B cell (primary cell): ENCODE measurements around the gene MTUS2. TPM values are rescaled to one million over a fixed set of nuclear protein-coding genes. Genes with fewer than 3 reads are reported as not detected.

ENCODE experiments used
- ATAC-seq: fragments of 200-7000 bp; cut with Tn5 transposase; one replicate; pipeline ENCODE4 v1.10.0; 2021; ENCODE audit warnings: low read depth, mild to moderate bottlenecking, moderate number of reproducible peaks, moderate library complexity
- CTCF ChIA-PET: fragments of 350-600 bp; sonication (Branson Sonifier 250); formaldehyde crosslinking; loops from one replicate; lab custom pipeline; 2021; ENCODE audit warnings: antibody characterized with exemption, inconsistent platforms; lab: Charles Lee
- POLR2A ChIA-PET: fragments of 350-600 bp; sonication (Branson Sonifier 250); formaldehyde crosslinking; loops from one replicate; lab custom pipeline; 2021; ENCODE audit warnings: antibody characterized with exemption; lab: Charles Lee
- DNase-seq: peaks from one replicate; pipeline ENCODE4 v3.0.0; 2013
- H2AFZ ChIP-seq: 2 replicates; pipeline ENCODE4 v1.6.1; 2012; ENCODE audit warnings: mild to moderate bottlenecking, low read depth, low read length; ENCODE audit not compliant: insufficient read depth, poor library complexity, severe bottlenecking
- H3K27ac ChIP-seq, 2 donors: 1 replicate in 1 of 2; 2 replicates in 1 of 2; pipeline ENCODE4 v1.5.1; 2012 to 2013; ENCODE audit warnings: low read length in 2 of 2, mild to moderate bottlenecking in 2 of 2, moderate library complexity in 1 of 2
- H3K27me3 ChIP-seq, 4 experiments: fragments of 200-600 bp in 1 of 4; sonication (generic) in 1 of 4; replicated peaks in 1 of 4; 1 replicate in 2 of 4; 2 replicates in 2 of 4; pipeline versions ENCODE4 v1.6.1 to v1.7.0; 2013 to 2016; ENCODE audit warnings: low read length in 3 of 4, mild to moderate bottlenecking in 2 of 4, mixed read lengths in 1 of 4, moderate library complexity in 1 of 4; ENCODE audit not compliant: insufficient read depth in 4 of 4, control insufficient read depth in 3 of 4; ENCODE audit errors: control extremely low read depth in 1 of 4
- H3K36me3 ChIP-seq, 2 experiments: replicated peaks in 1 of 2; 1 replicate in 1 of 2; 2 replicates in 1 of 2; pipeline versions ENCODE4 v1.6.1 to v1.7.1; 2013; ENCODE audit warnings: low read length in 1 of 2; ENCODE audit not compliant: insufficient read depth in 2 of 2, control insufficient read depth in 1 of 2; ENCODE audit errors: control extremely low read depth in 1 of 2, extremely low read depth in 1 of 2
- H3K4me1 ChIP-seq, 2 donors: fragments of 200-600 bp in 1 of 2; sonication (generic) in 1 of 2; 1 replicate in 1 of 2; 2 replicates in 1 of 2; pipeline versions ENCODE4 v1.5.1 to v1.6.1; 2013 to 2017; ENCODE audit warnings: low read length in 2 of 2; ENCODE audit not compliant: control insufficient read depth in 2 of 2, insufficient read depth in 2 of 2
- H3K4me2 ChIP-seq: replicated peaks from 2 replicates; pipeline ENCODE3; 2012; ENCODE audit warnings: mild to moderate bottlenecking, low read depth, low read length; ENCODE audit not compliant: poor library complexity, severe bottlenecking
- H3K4me3 ChIP-seq, 5 experiments: fragments of 200-600 bp in 1 of 5; sonication (generic) in 1 of 5; 1 replicate in 3 of 5; 2 replicates in 2 of 5; pipeline versions ENCODE4 v1.5.1 to v1.7.0; 2011 to 2016; ENCODE audit warnings: low read length in 4 of 5, mild to moderate bottlenecking in 4 of 5, low read depth in 2 of 5, control low read depth in 1 of 5, moderate library complexity in 1 of 5; ENCODE audit not compliant: insufficient read depth in 1 of 5; ENCODE audit errors: control extremely low read depth in 1 of 5, extremely low read depth in 1 of 5
- H3K79me2 ChIP-seq: fragments of 200-600 bp; sonication (generic); one replicate; pipeline ENCODE4 v1.6.0; 2016; ENCODE audit warnings: low read length; ENCODE audit not compliant: control insufficient read depth, insufficient read depth
- H3K9ac ChIP-seq: fragments of 200-600 bp; sonication (generic); 2 replicates; pipeline ENCODE4 v1.6.1; 2017; ENCODE audit warnings: mild to moderate bottlenecking, low read length, moderate library complexity
- H3K9me3 ChIP-seq, 3 donors: one replicate each; pipeline versions ENCODE4 v1.6.1 to v1.7.1; 2013; ENCODE audit warnings: low read length in 2 of 3; ENCODE audit not compliant: control insufficient read depth in 2 of 3, insufficient read depth in 1 of 3; ENCODE audit errors: control extremely low read depth in 1 of 3
- H4K20me1 ChIP-seq: 2 replicates; pipeline ENCODE4 v1.6.0; 2012; ENCODE audit warnings: mild to moderate bottlenecking, low read length; ENCODE audit not compliant: insufficient read depth, control insufficient read depth, poor library complexity, severe bottlenecking
- H3K27ac Mint-ChIP-seq: one replicate; pipeline ENCODE4 v1.8.0; 2021; ENCODE audit warnings: mixed read lengths
- H3K27me3 Mint-ChIP-seq: one replicate; pipeline ENCODE4 v1.8.0; 2021; ENCODE audit warnings: mixed read lengths
- H3K4me1 Mint-ChIP-seq: one replicate; pipeline ENCODE4 v1.8.0; 2021; ENCODE audit warnings: mixed read lengths
- H3K4me3 Mint-ChIP-seq: one replicate; pipeline ENCODE4 v1.8.0; 2021; ENCODE audit warnings: mixed read lengths
- H3K9me3 Mint-ChIP-seq: one replicate; pipeline ENCODE4 v1.8.0; 2022; ENCODE audit warnings: mixed read lengths; ENCODE audit not compliant: insufficient read depth
- CTCF ChIP-seq: fragments of 200-600 bp; IDR thresholded peaks from one replicate; pipeline ENCODE4 v1.8.0; 2022; ENCODE audit warnings: antibody characterized with exemption, mild to moderate bottlenecking
- EZH2 ChIP-seq: IDR thresholded peaks from 2 replicates; pipeline ENCODE4 v1.6.1; 2012; ENCODE audit warnings: borderline replicate concordance, low read depth, mild to moderate bottlenecking, moderate library complexity, low read length; ENCODE audit not compliant: insufficient read depth, poor library complexity, severe bottlenecking
- WGBS: methylation state at CpG from one replicate; pipeline ENCODE4 v1.1.5; 2013; ENCODE audit warnings: missing lambda C conversion rate; ENCODE audit not compliant: insufficient coverage; 5-methylcytosine and 5-hydroxymethylcytosine counted together
- intact Hi-C: fragments of 100-400 bp; cut with micrococcal nuclease; formaldehyde crosslinking; loops from one replicate; pipeline ENCODE4 v1.10.0; 2022
- polyA plus RNA-seq: library from polyadenylated mRNA; depleted of rRNA; stranded (reverse); fragments of >200 nt; gene quantifications from 2 replicates; pipeline ENCODE4 v1.2.3, GENCODE V29; 2012
- total RNA-seq, 2 donors: library from RNA; stranded (reverse); fragments of 120-200 nt in 1 of 2; gene quantifications; 1 replicate in 1 of 2; 2 replicates in 1 of 2; pipeline versions ENCODE4 v1.2.3 to v1.2.4, GENCODE V29; 2013 to 2022

The MTUS2 gene
- total and polyA plus RNA-seq, 2 donors (not counting 1 experiment from before 2014, with no cell fraction given), result 0.12 TPM; not detected in 1

- Mint-ChIP-seq H3K27me3 (no peaks in the 10 kb centered on the region), H3K27ac (no peak overlapping the region), H3K4me1 (peaks cover 11% of the 10 kb centered on the region), H3K9me3 (no peaks in the 10 kb centered on the region), H3K4me3 (no peak overlapping the region)
- H2AFZ ChIP-seq, result no peak overlapping the region
- TF ChIP-seq CTCF (no peak), EZH2 (no peak)
- no peaks in the 10 kb centered on the region for H3K27me3 ChIP-seq
- POLR2A ChIA-PET, result no interaction called here
- no peak for DNase-seq
- H3K9me3 ChIP-seq, result no peaks in the 10 kb centered on the region
- H3K4me3 ChIP-seq, result no peak overlapping the region
- no peaks in the 10 kb centered on the region for H3K36me3 ChIP-seq
- CTCF ChIA-PET, result interaction anchor here (0.8 kb wide), 1 partner anchor 566 kb away, joined by 4 read pairs; no protein-coding TSS in a partner anchor
- no peak overlapping the region for H3K27ac ChIP-seq
- 99% methylated on average over 5 of the region's 8 CpGs for WGBS
- H3K79me2 ChIP-seq, result peaks cover 40% of the 10 kb centered on the region
- intact Hi-C loops, result no loop called here
- no peak overlapping the region for H3K9ac ChIP-seq
- H3K4me2 ChIP-seq, result no peak overlapping the region
- H4K20me1 ChIP-seq, result no peaks in the 10 kb centered on the region
- no peak for ATAC-seq
- no peaks in the 10 kb centered on the region for H3K4me1 ChIP-seq
Observed at GRCh38 chr13:29542381-29542780, 722.2 kb downstream of the MTUS2 start.

- Mint-ChIP-seq H3K27ac (no peak overlapping the region), H3K27me3 (no peaks in the 10 kb centered on the region), H3K4me3 (no peak overlapping the region), H3K9me3 (no peaks in the 10 kb centered on the region), H3K4me1 (peaks cover 11% of the 10 kb centered on the region)
- TF ChIP-seq EZH2 (no peak), CTCF (no peak)
- H3K4me3 ChIP-seq, result no peak overlapping the region
- ATAC-seq, result peak; percentile 28
- H2AFZ ChIP-seq, result no peak overlapping the region
- no peak overlapping the region for H3K4me2 ChIP-seq
- DNase-seq, result no peak
- POLR2A ChIA-PET, result no interaction called here
- CTCF ChIA-PET, result no interaction called here
- no peaks in the 10 kb centered on the region for H4K20me1 ChIP-seq
- H3K27me3 ChIP-seq, result no peaks in the 10 kb centered on the region
- WGBS, result 88% methylated on average over 8 of the region's 16 CpGs
- H3K4me1 ChIP-seq, result no peaks in the 10 kb centered on the region
- intact Hi-C loops, result no loop called here
- peaks cover 46% of the 10 kb centered on the region for H3K79me2 ChIP-seq
- no peaks in the 10 kb centered on the region for H3K9me3 ChIP-seq
- H3K36me3 ChIP-seq, result peaks cover 0 to 3% of the 10 kb centered on the region in 2 experiments
- no peak overlapping the region for H3K27ac ChIP-seq
- H3K9ac ChIP-seq, result no peak overlapping the region
Observed at GRCh38 chr13:29543230-29544215, 723.4 kb downstream of the MTUS2 start.
